PC-9 (cell line): Measurements from ENCODE around the gene TBCD.

Experiments
- CTCF ChIP-seq: fragments of 200-600 bp; sonication (generic); conservative IDR thresholded peaks from 2 replicates; pipeline ENCODE4 v1.6.1; 2017; ENCODE audit warnings: mixed run types, antibody characterized with exemption, mild to moderate bottlenecking, moderate library complexity
- EZH2 ChIP-seq: fragments of 200-600 bp; sonication (generic); IDR thresholded peaks from 2 replicates; pipeline ENCODE4 v1.8.0; 2017; ENCODE audit warnings: antibody characterized with exemption, low read depth

GRCh38 chr17:82871056-82871775, 119.4 kb downstream of the TBCD start:
- TF ChIP-seq CTCF (no peak), EZH2 (no peak)
